Measurements from ENCODE around the gene PMS2.

The PMS2 gene

DNA sequence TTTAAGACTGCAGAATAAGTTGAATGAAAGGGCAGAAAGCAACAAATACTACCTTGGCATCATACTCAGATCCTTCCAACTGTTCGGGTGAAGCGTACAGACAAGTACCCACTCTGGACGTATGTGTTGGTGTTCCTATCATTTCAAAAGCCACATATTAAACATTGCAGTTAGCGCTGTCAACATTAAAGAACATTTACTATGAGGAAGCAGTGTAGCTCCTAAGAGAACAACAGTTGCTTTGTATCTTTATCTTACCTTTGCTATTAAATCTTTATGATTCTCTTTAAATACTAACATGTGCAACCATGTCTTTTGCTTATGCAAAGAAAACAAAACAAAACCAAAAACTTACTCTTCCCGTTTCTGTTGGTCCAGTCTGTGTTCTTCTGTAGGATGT lies 19.7 kb upstream of the PMS2 start (continued):
- TF ChIP-seq ATF2 (tag by site-specific recombination; IDR thresholded peaks at IDR 0.05; ENCODE audit: low read depth): no peak
- TF ChIP-seq OVOL3 (tag by site-specific recombination; IDR thresholded peaks at IDR 0.05): no peak
- no peak for TF ChIP-seq ZNF114 (tag by site-specific recombination; IDR thresholded peaks at IDR 0.05)
- no peak for TF ChIP-seq ZNF530 (tag by site-specific recombination; IDR thresholded peaks at IDR 0.05; ENCODE audit: low read depth)
- no peak for TF ChIP-seq ZNF169 (tag by site-specific recombination; IDR thresholded peaks at IDR 0.05)
- no peak for TF ChIP-seq ZNF473 (tag by site-specific recombination; IDR thresholded peaks at IDR 0.05)
- no peak for TF ChIP-seq ZNF792 (tag by site-specific recombination; IDR thresholded peaks at IDR 0.05)

DNA sequence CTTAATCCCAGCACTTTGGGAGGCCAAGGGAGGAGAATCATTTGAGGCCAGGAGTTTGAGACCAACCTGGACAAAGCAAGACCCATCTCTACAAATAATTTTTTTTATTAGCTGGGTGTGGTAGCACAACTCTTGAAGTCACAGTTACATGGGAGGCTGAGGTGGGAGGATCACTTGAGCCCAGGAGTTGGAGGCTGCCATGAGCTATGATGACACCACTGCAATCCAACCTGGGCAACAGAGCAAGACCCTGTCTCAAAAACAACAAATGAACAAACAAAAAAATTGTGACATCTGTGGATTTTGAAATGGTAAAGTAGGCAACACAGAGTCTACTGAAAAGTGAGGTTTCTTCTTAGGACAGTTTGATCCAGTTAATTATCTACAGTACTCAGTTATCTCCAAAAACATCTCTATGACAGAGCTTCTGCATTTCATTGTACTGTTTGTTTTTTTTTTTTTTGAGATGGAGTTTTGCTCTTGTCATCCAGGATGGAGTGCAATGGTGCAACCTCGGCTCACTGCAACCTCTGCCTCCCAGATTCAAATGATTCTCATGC lies 19.0 kb upstream of the PMS2 start:
- Histone ChIP-seq H3K4me1 (ENCODE audit: control insufficient read depth, insufficient read depth, low read length) (no peaks in the 10 kb centered on the region), H3K9me3 (ENCODE audit: control insufficient read depth, insufficient read depth, low read depth, low read length) (no peaks in the 10 kb centered on the region), H3K4me3 (ENCODE audit: low read depth, low read length) (no peak overlapping the region), H3K27ac (ENCODE audit: extremely low read depth, low read depth, low read length) (no peak overlapping the region), H3K36me3 (ENCODE audit: control insufficient read depth in 2 of 2, insufficient read depth in 1 of 2, low read length in 2 of 2) (peaks cover 35 to 88% of the 10 kb centered on the region in 2 experiments)
- ChIA-PET POLR2A (interaction anchor here (0.6 to 1.8 kb wide), 2 partner anchors 19 to 74 kb away, joined by 5 read pairs; partner anchors contain the start of genes AIMP2 and PMS2), CTCF (interaction anchor here (1.2 kb wide), 1 partner anchor 60 kb away, joined by 5 read pairs; no protein-coding TSS in a partner anchor)
- 0 out of 2 replicates have a peak, but pooled peaks have one; percentile 32 for TF ChIP-seq ZNF121 (tag by site-specific recombination; IDR thresholded peaks at IDR 0.05)
- TF ChIP-seq, protein P1, sequence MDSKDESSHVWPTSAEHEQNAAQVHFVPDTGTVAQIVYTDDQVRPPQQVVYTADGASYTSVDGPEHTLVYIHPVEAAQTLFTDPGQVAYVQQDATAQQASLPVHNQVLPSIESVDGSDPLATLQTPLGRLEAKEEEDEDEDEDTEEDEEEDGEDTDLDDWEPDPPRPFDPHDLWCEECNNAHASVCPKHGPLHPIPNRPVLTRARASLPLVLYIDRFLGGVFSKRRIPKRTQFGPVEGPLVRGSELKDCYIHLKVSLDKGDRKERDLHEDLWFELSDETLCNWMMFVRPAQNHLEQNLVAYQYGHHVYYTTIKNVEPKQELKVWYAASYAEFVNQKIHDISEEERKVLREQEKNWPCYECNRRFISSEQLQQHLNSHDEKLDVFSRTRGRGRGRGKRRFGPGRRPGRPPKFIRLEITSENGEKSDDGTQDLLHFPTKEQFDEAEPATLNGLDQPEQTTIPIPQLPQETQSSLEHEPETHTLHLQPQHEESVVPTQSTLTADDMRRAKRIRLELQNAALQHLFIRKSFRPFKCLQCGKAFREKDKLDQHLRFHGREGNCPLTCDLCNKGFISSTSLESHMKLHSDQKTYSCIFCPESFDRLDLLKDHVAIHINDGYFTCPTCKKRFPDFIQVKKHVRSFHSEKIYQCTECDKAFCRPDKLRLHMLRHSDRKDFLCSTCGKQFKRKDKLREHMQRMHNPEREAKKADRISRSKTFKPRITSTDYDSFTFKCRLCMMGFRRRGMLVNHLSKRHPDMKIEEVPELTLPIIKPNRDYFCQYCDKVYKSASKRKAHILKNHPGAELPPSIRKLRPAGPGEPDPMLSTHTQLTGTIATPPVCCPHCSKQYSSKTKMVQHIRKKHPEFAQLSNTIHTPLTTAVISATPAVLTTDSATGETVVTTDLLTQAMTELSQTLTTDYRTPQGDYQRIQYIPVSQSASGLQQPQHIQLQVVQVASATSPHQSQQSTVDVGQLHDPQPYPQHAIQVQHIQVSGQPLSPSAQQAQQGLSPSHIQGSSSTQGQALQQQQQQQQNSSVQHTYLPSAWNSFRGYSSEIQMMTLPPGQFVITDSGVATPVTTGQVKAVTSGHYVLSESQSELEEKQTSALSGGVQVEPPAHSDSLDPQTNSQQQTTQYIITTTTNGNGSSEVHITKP (tag by site-specific recombination; IDR thresholded peaks at IDR 0.05): no peak

DNA sequence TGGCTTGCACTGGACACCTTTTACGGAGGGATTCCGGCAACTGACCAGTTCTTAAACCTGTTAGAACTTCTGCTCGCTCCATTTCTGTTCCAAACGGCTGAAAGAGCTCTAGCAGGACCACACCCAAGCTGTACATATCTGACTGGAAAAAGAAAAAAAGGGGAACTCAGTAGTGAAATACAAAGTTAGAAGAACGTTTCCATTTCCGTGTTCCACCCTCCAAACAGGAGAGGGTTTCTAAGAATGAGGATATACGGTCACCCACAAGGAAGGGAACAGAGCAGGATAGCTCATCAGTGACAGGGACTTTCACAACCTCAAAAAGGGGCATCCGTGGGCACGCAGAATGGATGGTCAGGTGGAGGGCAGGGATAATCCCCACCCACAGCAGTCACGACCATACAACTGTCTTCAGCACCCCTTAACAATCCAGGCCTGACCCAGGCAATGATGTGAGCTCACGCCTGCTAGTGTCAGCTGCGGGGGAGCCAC lies 18.0 kb upstream of the PMS2 start:
- no peak overlapping the region for H3K27ac ChIP-seq (ENCODE audit: extremely low read depth, low read depth, low read length)
- ChIA-PET CTCF (interaction anchor here (0.6 to 1.2 kb wide), 4 partner anchors 18 to 100 kb away, joined by 3 to 5 read pairs (median 4); no protein-coding TSS in a partner anchor), POLR2A (interaction anchor here (0.5 to 1.8 kb wide), 4 partner anchors 10 to 109 kb away, joined by 3 to 5 read pairs (median 4); partner anchors contain the start of genes AIMP2 and PMS2)
- no peak overlapping the region for H3K4me3 ChIP-seq (ENCODE audit: low read depth, low read length)
- H3K4me1 ChIP-seq (ENCODE audit: control insufficient read depth, insufficient read depth, low read length): no peaks in the 10 kb centered on the region
- H3K9me3 ChIP-seq (ENCODE audit: control insufficient read depth, insufficient read depth, low read depth, low read length): no peaks in the 10 kb centered on the region
- H3K36me3 ChIP-seq (ENCODE audit: control insufficient read depth in 2 of 2, insufficient read depth in 1 of 2, low read length in 2 of 2): peaks cover 36 to 90% of the 10 kb centered on the region in 2 experiments
- TF ChIP-seq ZNF341 (tag by site-specific recombination; IDR thresholded peaks at IDR 0.05; ENCODE audit: low read depth) (0 out of 2 replicates have a peak, but pooled peaks have one; percentile 6), ZNF791 (tag by site-specific recombination; IDR thresholded peaks at IDR 0.05) (no peak)

DNA sequence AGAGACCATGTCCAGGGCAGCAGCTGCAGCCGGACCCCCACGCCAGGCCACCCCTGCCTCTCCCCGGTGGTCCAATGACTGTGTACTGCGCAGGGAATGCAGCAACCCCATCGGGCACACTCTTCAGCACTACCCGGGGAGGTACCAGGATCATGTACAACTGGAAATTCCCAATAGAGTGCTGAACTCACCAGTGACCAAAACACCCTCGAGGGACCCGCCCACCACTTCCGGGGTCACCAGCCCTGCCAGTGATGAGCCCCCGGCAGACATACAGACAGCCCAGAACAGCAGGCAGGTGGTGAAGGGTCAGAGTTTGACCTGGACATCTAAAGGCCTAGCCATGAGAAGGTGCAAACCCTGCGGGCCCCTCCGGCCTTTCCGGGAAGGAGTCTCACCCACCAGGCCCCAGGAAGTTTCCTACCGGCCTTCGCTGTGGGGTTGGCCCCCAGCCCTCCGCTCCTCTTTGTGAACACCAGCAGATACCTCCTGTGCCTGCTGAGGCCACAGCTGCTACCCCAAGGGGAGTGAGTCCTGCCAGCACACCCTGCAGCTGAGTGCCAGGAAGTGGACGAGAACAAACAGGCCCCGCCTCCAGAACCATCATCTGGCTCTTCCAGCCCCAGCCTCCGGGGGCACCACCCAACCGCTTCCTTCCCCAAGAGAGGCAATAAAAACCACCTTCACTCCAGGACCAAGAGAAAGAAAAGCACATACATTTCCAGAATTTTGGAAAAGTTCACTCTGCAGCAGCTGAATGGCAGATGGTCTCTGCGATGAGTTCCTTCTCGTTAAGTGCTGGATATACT lies 17.4 kb upstream of the PMS2 start:
- Histone ChIP-seq H3K4me1 (ENCODE audit: control insufficient read depth, insufficient read depth, low read length) (no peaks in the 10 kb centered on the region), H3K9me3 (ENCODE audit: control insufficient read depth, insufficient read depth, low read depth, low read length) (no peaks in the 10 kb centered on the region), H3K36me3 (ENCODE audit: control insufficient read depth in 2 of 2, insufficient read depth in 1 of 2, low read length in 2 of 2) (peaks cover 38 to 91% of the 10 kb centered on the region in 2 experiments), H3K4me3 (ENCODE audit: low read depth, low read length) (no peak overlapping the region), H3K27ac (ENCODE audit: extremely low read depth, low read depth, low read length) (no peak overlapping the region)
- peak; percentile 28; the same call in 1 of the 2 replicates for TF ChIP-seq GLIS1 (tag by site-specific recombination; IDR thresholded peaks at IDR 0.05)
- TF ChIP-seq RBAK (tag by site-specific recombination; IDR thresholded peaks at IDR 0.05): no peak
- TF ChIP-seq GLIS2 (tag by site-specific recombination; IDR thresholded peaks at IDR 0.05): peak; percentile 39; the same call in 1 of the 2 replicates
- no peak for TF ChIP-seq ZNF174 (tag by site-specific recombination; IDR thresholded peaks at IDR 0.05)
- peak; percentile 54 for TF ChIP-seq ZNF341 (tag by site-specific recombination; IDR thresholded peaks at IDR 0.05; ENCODE audit: low read depth)
- TF ChIP-seq ZIC2 (tag by site-specific recombination; IDR thresholded peaks at IDR 0.05): peak; percentile 71
- CTCF ChIA-PET: interaction anchor here (0.6 to 1.2 kb wide), 5 partner anchors 19 to 100 kb away, joined by 3 to 5 read pairs (median 4); no protein-coding TSS in a partner anchor
- POLR2A ChIA-PET: interaction anchor here (0.6 to 1.8 kb wide), 3 partner anchors 9 to 110 kb away, joined by 3 to 5 read pairs (median 4); partner anchors contain the start of genes AIMP2 and PMS2
